Keratinocyte (primary cell): ENCODE measurements around the gene GALNS. TPM values are rescaled to one million over a fixed set of nuclear protein-coding genes. Genes with fewer than 3 reads are reported as not detected.

Source experiments
- DNase-seq: peaks from one replicate; pipeline ENCODE4 v3.0.0-alpha.2; 2011; ENCODE audit warnings: low read depth, missing footprints, low spot score
- FAIRE-seq: peaks from 2 replicates; lab custom pipeline; 2011; peaks lifted over from hg19 to GRCh38; lab: Jason Lieb, UNC
- H2AFZ ChIP-seq: 2 replicates; pipeline ENCODE4 v1.6.0; 2012; ENCODE audit warnings: low read length, control low read depth, inconsistent platforms; ENCODE audit not compliant: control insufficient read depth
- H3K27ac ChIP-seq: 2 replicates; pipeline ENCODE4 v1.5.1; 2011; ENCODE audit warnings: low read length; ENCODE audit not compliant: control insufficient read depth, insufficient read depth
- H3K27me3 ChIP-seq: 3 replicates; pipeline ENCODE4 v1.6.0; 2011; ENCODE audit warnings: low read length; ENCODE audit not compliant: control insufficient read depth, insufficient read depth; ENCODE audit errors: extremely low read depth
- H3K36me3 ChIP-seq, 2 experiments: 2 replicates in 1 of 2; 3 replicates in 1 of 2; pipeline ENCODE4 v1.5.1; 2011; ENCODE audit warnings: low read length in 2 of 2, mild to moderate bottlenecking in 1 of 2; ENCODE audit not compliant: control insufficient read depth in 2 of 2, insufficient read depth in 2 of 2; ENCODE audit errors: extremely low read depth in 1 of 2
- H3K4me1 ChIP-seq: 3 replicates; pipeline ENCODE4 v1.5.1; 2011; ENCODE audit warnings: low read length; ENCODE audit not compliant: control insufficient read depth, insufficient read depth; ENCODE audit errors: extremely low read depth
- H3K4me2 ChIP-seq: 3 replicates; pipeline ENCODE4 v1.6.0; 2011; ENCODE audit warnings: low read depth, low read length; ENCODE audit not compliant: control insufficient read depth, insufficient read depth; ENCODE audit errors: extremely low read depth
- H3K4me3 ChIP-seq, 3 experiments: fragments of 200-600 bp in 1 of 3; sonication (generic) in 1 of 3; 2 replicates in 2 of 3; 3 replicates in 1 of 3; pipeline ENCODE4 v1.5.1; 2011 to 2016; ENCODE audit warnings: low read length in 3 of 3, mild to moderate bottlenecking in 3 of 3, control low read depth in 2 of 3, inconsistent platforms in 1 of 3, low read depth in 1 of 3, mixed read lengths in 1 of 3, mixed run types in 1 of 3, moderate library complexity in 1 of 3; ENCODE audit not compliant: control insufficient read depth in 2 of 3, insufficient read depth in 2 of 3; ENCODE audit errors: extremely low read depth in 1 of 3
- H3K79me2 ChIP-seq: 2 replicates; pipeline ENCODE4 v1.6.0; 2012; ENCODE audit warnings: low read length; ENCODE audit not compliant: control insufficient read depth, insufficient read depth
- H3K9ac ChIP-seq: 3 replicates; pipeline ENCODE4 v1.6.0; 2011; ENCODE audit warnings: low read length; ENCODE audit not compliant: control insufficient read depth, insufficient read depth; ENCODE audit errors: extremely low read depth
- H3K9me1 ChIP-seq: 3 replicates; pipeline ENCODE4 v1.6.0; 2011; ENCODE audit warnings: low read length; ENCODE audit not compliant: control insufficient read depth, insufficient read depth; ENCODE audit errors: extremely low read depth
- H3K9me3 ChIP-seq: 2 replicates; pipeline ENCODE4 v1.5.1; 2012; ENCODE audit warnings: low read depth, low read length; ENCODE audit not compliant: control insufficient read depth
- H4K20me1 ChIP-seq: 3 replicates; pipeline ENCODE4 v1.6.0; 2011; ENCODE audit warnings: low read length; ENCODE audit not compliant: control insufficient read depth, insufficient read depth; ENCODE audit errors: extremely low read depth
- EZH2 ChIP-seq: IDR thresholded peaks from one replicate; pipeline ENCODE4 v1.6.1; 2012; ENCODE audit warnings: inconsistent platforms, mild to moderate bottlenecking, low read length, moderate library complexity
- dilution Hi-C: fragments of 300-500 bp; cut with MboI; formaldehyde crosslinking; loops from one replicate; pipeline ENCODE4 v1.7.0; 2020; ENCODE audit warnings: low sequenced_read_pairs; ENCODE audit not compliant: extremely low pct_ligation_motif_present
- polyA plus RNA-seq, 5 experiments: library from polyadenylated mRNA; depleted of rRNA in 3 of 5; stranded (reverse) in 3 of 5; stranded (forward) in 1 of 5; unstranded in 1 of 5; fragments of >200 nt; gene quantifications; 1 replicate in 1 of 5; 2 replicates in 3 of 5; 3 replicates in 1 of 5; pipeline versions ENCODE4 v1.2.1 to v1.2.3, GENCODE V29; 2011 to 2012; ENCODE audit warnings: missing spikeins in 2 of 5, low read depth in 1 of 5, low replicate concordance in 1 of 5
- TF ChIP-seq, protein P1 (sequence below), 3 experiments: IDR thresholded peaks in 1 of 3; conservative IDR thresholded peaks in 1 of 3; optimal IDR thresholded peaks in 1 of 3; 2 replicates in 2 of 3; 3 replicates in 1 of 3; pipeline versions ENCODE3 to v1.5.1; 2011; ENCODE audit warnings: low read length in 3 of 3, mild to moderate bottlenecking in 3 of 3, moderate library complexity in 2 of 3, control low read depth in 1 of 3, inconsistent platforms in 1 of 3; ENCODE audit not compliant: insufficient read depth in 2 of 3; ENCODE audit errors: extremely low read depth in 1 of 3

The GALNS gene
- polyA plus RNA-seq, 1 donor (not counting 4 experiments of a cell fraction or from before 2014, with no cell fraction given) = 8.3 TPM

DNA sequence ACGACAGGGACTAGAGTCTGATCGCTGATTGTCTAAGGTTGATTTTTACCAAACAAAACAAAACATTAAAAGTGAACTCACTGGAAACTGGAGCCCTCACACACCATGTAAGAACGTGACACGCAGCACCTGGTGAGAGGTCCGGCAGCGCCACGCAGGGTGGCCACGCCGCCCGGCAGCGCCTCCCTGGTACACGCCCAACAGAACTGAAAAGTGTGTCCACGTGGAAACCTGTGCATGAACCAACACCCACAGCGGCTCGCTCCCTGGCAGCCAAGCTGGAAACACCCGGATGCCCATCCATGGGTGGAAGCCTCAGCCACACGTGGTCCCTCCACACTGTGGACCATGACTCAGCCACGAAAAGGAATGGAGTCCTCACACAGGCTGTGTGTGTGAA is 9.1 kb downstream of the GALNS start:
- no peaks in the 10 kb centered on the region for H3K9me3 ChIP-seq
- H3K9ac ChIP-seq = no peak overlapping the region
- FAIRE-seq = no peak
- no peaks in the 10 kb centered on the region for H4K20me1 ChIP-seq
- H3K4me2 ChIP-seq = no peak overlapping the region
- H3K4me3 ChIP-seq = no peak overlapping the region
- no peaks in the 10 kb centered on the region for H3K27me3 ChIP-seq
- H2AFZ ChIP-seq = no peak overlapping the region
- H3K27ac ChIP-seq = no peak overlapping the region
- no peak for DNase-seq
- no peaks in the 10 kb centered on the region for H3K79me2 ChIP-seq
- H3K36me3 ChIP-seq = peaks cover 0 to 7% of the 10 kb centered on the region in 2 experiments
- dilution Hi-C loops = no loop called here
- no peak for TF ChIP-seq EZH2
- TF ChIP-seq, protein P1, sequence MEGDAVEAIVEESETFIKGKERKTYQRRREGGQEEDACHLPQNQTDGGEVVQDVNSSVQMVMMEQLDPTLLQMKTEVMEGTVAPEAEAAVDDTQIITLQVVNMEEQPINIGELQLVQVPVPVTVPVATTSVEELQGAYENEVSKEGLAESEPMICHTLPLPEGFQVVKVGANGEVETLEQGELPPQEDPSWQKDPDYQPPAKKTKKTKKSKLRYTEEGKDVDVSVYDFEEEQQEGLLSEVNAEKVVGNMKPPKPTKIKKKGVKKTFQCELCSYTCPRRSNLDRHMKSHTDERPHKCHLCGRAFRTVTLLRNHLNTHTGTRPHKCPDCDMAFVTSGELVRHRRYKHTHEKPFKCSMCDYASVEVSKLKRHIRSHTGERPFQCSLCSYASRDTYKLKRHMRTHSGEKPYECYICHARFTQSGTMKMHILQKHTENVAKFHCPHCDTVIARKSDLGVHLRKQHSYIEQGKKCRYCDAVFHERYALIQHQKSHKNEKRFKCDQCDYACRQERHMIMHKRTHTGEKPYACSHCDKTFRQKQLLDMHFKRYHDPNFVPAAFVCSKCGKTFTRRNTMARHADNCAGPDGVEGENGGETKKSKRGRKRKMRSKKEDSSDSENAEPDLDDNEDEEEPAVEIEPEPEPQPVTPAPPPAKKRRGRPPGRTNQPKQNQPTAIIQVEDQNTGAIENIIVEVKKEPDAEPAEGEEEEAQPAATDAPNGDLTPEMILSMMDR (optimal IDR thresholded peaks at IDR 0.05 in 1 of 3, IDR thresholded peaks at IDR 0.05 in 1 of 3, conservative IDR thresholded peaks at IDR 0.05 in 1 of 3; ENCODE audit: extremely low read depth in 1 of 3, insufficient read depth in 2 of 3, low read length in 3 of 3) = no peak
- no peaks in the 10 kb centered on the region for H3K9me1 ChIP-seq
- H3K4me1 ChIP-seq = no peaks in the 10 kb centered on the region

DNA sequence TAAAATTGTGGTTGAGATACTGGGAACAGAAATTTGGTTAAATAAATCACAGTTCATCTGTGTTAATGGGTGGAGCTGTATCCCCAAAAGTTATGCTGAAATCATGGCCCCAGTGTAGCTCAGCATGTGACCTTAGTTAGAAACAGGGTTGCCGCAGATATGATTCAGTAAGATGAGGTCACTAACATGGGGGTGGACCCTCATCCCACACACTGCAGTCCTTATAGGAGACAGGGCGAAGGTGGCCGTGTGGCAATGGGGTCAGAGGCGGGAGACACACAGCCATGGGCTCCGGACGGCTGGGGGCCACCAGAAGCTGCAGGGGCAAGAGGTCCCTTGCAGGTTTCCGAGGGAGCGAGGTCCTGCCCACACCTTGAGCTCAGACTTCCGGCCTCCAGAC is 10.7 kb downstream of the GALNS start:
- FAIRE-seq (no peak), DNase-seq (no peak)
- no peak overlapping the region for H3K9ac ChIP-seq
- H3K27me3 ChIP-seq = no peaks in the 10 kb centered on the region
- no peak overlapping the region for H3K4me2 ChIP-seq
- H3K36me3 ChIP-seq = peaks cover 0 to 9% of the 10 kb centered on the region in 2 experiments
- H4K20me1 ChIP-seq = no peaks in the 10 kb centered on the region
- dilution Hi-C loops = no loop called here
- H3K27ac ChIP-seq = no peak overlapping the region
- H3K4me3 ChIP-seq = no peak overlapping the region
- H3K79me2 ChIP-seq = no peaks in the 10 kb centered on the region
- no peaks in the 10 kb centered on the region for H3K4me1 ChIP-seq
- H2AFZ ChIP-seq = no peak overlapping the region
- no peaks in the 10 kb centered on the region for H3K9me3 ChIP-seq
- TF ChIP-seq, protein P1 (optimal IDR thresholded peaks at IDR 0.05 in 1 of 3, IDR thresholded peaks at IDR 0.05 in 1 of 3, conservative IDR thresholded peaks at IDR 0.05 in 1 of 3; ENCODE audit: extremely low read depth in 1 of 3, insufficient read depth in 2 of 3, low read length in 3 of 3) = no peak
- no peak for TF ChIP-seq EZH2
- no peaks in the 10 kb centered on the region for H3K9me1 ChIP-seq
